Measurements from ENCODE around the gene TSPAN9.
A peak's percentile ranks its signal among the peaks of the same experiment; 100 is the strongest.

The TSPAN9 gene

DNA sequence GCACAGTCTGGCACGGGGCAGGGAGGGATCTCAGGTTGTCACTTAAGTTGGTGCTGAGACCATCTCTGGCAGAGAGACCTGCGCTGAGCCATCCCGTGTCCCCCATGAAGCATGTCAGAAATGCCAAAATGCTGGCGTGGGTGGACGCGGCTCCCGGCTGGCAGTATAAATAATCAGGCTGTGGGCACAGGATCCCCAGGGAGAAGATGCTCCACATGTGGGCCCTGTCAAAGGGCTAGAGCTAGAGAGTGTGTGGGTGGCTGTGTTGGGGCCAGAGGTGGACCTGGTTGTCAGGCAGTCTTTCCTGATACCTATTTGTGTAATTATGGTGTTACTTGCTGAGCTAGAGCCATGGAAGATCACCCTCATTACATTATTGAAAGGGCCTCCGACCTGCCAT, 189.5 kb downstream of the TSPAN9 start:
- no peaks in the 10 kb centered on the region for H3K9me3 Mint-ChIP-seq
- no peak overlapping the region for H3K27ac Mint-ChIP-seq
- H3K4me1 Mint-ChIP-seq, result no peaks in the 10 kb centered on the region
- H3K4me3 Mint-ChIP-seq, result no peak overlapping the region
- no peaks in the 10 kb centered on the region for H3K36me3 Mint-ChIP-seq
- peaks cover 12% of the 10 kb centered on the region for H3K27me3 Mint-ChIP-seq
- CTCF ChIA-PET, result interaction anchor here (1.3 kb wide), 1 partner anchor 34 kb away, joined by 3 read pairs; no protein-coding TSS in a partner anchor
- no peak for DNase-seq

DNA sequence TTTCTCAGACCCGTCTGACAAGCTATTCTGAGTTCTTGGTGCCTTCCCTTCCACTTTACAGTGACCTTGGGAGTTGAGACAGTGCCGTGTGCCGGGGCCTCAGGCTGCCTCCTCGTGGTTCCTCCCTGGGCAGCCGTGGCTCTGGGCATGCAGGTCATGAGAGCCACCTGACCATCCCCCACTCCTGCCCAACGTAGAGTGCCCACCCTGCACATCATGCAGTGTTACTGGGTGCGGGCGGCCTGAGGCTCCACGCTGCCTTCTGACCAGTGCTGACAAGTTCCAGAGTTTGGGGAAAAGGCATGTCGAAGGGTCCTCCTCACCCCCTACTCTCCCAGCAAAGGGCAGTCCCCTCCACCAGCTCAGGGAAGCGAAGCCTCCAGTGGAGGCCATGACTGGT, 190.5 kb downstream of the TSPAN9 start:
- Mint-ChIP-seq H3K27ac (no peak overlapping the region), H3K4me1 (no peaks in the 10 kb centered on the region), H3K27me3 (peaks cover 14% of the 10 kb centered on the region), H3K4me3 (no peak overlapping the region), H3K36me3 (no peaks in the 10 kb centered on the region), H3K9me3 (no peaks in the 10 kb centered on the region)
- DNase-seq, result no peak
- CTCF ChIA-PET, result interaction anchor here (1.3 kb wide), 1 partner anchor 33 kb away, joined by 3 read pairs; no protein-coding TSS in a partner anchor

DNA sequence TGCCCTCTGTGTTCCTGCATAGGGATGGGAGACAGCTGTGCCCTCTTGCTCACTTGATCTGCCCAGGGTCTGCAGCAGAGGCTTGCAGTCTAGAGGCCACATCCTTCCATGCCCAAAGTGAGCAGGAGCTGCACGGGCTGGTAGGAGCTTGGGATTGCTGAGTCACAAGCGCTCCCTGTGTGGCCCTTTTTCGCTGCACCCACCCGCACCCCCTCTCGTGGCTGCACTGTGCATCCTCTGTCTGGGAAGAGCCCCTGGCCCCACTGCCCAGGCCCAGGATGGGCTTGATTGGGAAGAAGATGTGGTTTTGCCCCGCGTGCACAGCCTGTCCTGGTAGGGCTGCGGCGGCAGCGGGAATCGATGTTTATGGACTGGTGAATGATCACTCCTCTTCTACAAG, 192.4 kb downstream of the TSPAN9 start:
- no peaks in the 10 kb centered on the region for H3K36me3 Mint-ChIP-seq
- peaks cover 17% of the 10 kb centered on the region for H3K27me3 Mint-ChIP-seq
- no peak overlapping the region for H3K27ac Mint-ChIP-seq

GRCh38 chr12:3271146-3271545, 194.0 kb downstream of the TSPAN9 start:
- no peak overlapping the region for H3K27ac Mint-ChIP-seq
- no peaks in the 10 kb centered on the region for H3K9me3 Mint-ChIP-seq
- no peak overlapping the region for H3K4me3 Mint-ChIP-seq
- CTCF ChIA-PET, result interaction anchor here (0.6 to 0.7 kb wide), 3 partner anchors 28 to 332 kb away, joined by 3 to 4 read pairs (median 3); no protein-coding TSS in a partner anchor
- no peaks in the 10 kb centered on the region for H3K36me3 Mint-ChIP-seq
- peaks cover 23% of the 10 kb centered on the region for H3K27me3 Mint-ChIP-seq
- H3K4me1 Mint-ChIP-seq, result peaks cover 2% of the 10 kb centered on the region
- DNase-seq, result no peak

More for the DNA sequence above, 192.4 kb downstream of the TSPAN9 start:
- Mint-ChIP-seq H3K4me3 (no peak overlapping the region), H3K9me3 (no peaks in the 10 kb centered on the region), H3K4me1 (no peaks in the 10 kb centered on the region)
- DNase-seq, result no peak
- CTCF ChIA-PET, result no interaction called here

GRCh38 chr12:3271639-3272038, 194.5 kb downstream of the TSPAN9 start:
- H3K36me3 Mint-ChIP-seq, result no peaks in the 10 kb centered on the region
- no peak overlapping the region for H3K27ac Mint-ChIP-seq
- DNase-seq, result no peak
- peaks cover 19% of the 10 kb centered on the region for H3K27me3 Mint-ChIP-seq
- peaks cover 2% of the 10 kb centered on the region for H3K4me1 Mint-ChIP-seq
- CTCF ChIA-PET, result no interaction called here
- H3K4me3 Mint-ChIP-seq, result no peak overlapping the region
- no peaks in the 10 kb centered on the region for H3K9me3 Mint-ChIP-seq

DNA sequence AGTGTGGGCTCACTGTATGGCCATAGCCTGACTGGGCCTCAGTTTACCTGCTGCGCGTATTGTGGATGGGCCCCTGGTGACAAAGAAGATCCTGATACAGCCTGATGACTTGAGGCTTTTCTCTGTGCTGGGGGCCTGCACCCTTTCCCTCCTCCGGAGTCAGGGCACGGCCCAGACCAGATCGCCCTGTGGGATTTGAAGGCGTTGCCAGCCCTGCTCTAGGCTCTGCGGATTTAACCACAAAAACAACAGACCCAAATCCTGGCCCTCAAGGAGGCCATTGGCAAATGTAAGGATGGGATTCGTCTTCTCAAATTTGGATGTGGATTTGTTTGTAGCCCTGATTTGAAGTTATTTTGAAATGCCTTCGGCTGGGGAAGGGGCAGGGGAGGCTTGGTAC, 195.8 kb downstream of the TSPAN9 start:
- no peaks in the 10 kb centered on the region for H3K9me3 Mint-ChIP-seq

GRCh38 chr12:3273409-3273853, 196.3 kb downstream of the TSPAN9 start:
- no peak overlapping the region for H3K27ac Mint-ChIP-seq
- no peaks in the 10 kb centered on the region for H3K9me3 Mint-ChIP-seq
- H3K4me1 Mint-ChIP-seq, result peaks cover 2% of the 10 kb centered on the region
- CTCF ChIA-PET, result interaction anchor here (4.8 to 5.2 kb wide), 2 partner anchors 137 to 199 kb away, joined by 40 to 58 read pairs; no protein-coding TSS in a partner anchor
- H3K36me3 Mint-ChIP-seq, result no peaks in the 10 kb centered on the region
- H3K27me3 Mint-ChIP-seq, result peaks cover 22% of the 10 kb centered on the region
- H3K4me3 Mint-ChIP-seq, result no peak overlapping the region
- DNase-seq, result no peak

More for the DNA sequence above, 195.8 kb downstream of the TSPAN9 start:
- H3K27ac Mint-ChIP-seq, result no peak overlapping the region
- no peak for DNase-seq
- H3K36me3 Mint-ChIP-seq, result no peaks in the 10 kb centered on the region
- no peak overlapping the region for H3K4me3 Mint-ChIP-seq
- H3K27me3 Mint-ChIP-seq, result peaks cover 22% of the 10 kb centered on the region
- CTCF ChIA-PET, result interaction anchor here (4.8 kb wide), 1 partner anchor 137 kb away, joined by 58 read pairs; no protein-coding TSS in a partner anchor
- H3K4me1 Mint-ChIP-seq, result peaks cover 2% of the 10 kb centered on the region

DNA sequence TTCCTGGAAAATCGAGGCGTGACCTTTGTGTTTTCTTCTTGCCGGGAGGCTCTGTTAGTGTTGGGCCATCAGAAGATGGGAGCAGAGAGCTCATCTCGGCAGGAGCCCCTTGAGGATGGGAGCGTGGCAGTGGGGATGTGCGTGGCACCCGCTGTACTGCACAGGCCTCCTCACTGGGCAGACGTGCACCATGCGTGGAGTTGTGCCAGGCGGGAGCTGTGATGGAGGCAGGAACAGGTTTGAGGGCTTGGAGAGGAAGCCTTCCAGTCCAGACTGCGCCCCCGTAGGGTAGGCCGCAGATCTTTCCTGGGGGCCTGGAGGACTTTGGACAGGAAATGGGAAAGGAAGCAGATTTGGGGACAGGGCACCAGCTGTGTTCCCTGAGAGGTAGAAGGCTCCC, 197.5 kb downstream of the TSPAN9 start:
- H3K27me3 Mint-ChIP-seq, result peaks cover 22% of the 10 kb centered on the region
- H3K9me3 Mint-ChIP-seq, result no peaks in the 10 kb centered on the region
- no peak for DNase-seq
- CTCF ChIA-PET, result interaction anchor here (0.8 to 5.2 kb wide), 14 partner anchors 18 to 206 kb away, joined by 3 to 58 read pairs (median 4); no protein-coding TSS in a partner anchor
- no peaks in the 10 kb centered on the region for H3K36me3 Mint-ChIP-seq
- peaks cover 2% of the 10 kb centered on the region for H3K4me1 Mint-ChIP-seq
- H3K4me3 Mint-ChIP-seq, result no peak overlapping the region
- H3K27ac Mint-ChIP-seq, result no peak overlapping the region

- H3K4me3 Mint-ChIP-seq, result no peak overlapping the region
- H3K4me1 Mint-ChIP-seq, result peaks cover 2% of the 10 kb centered on the region
- CTCF ChIA-PET, result interaction anchor here (0.8 to 5.2 kb wide), 26 partner anchors 9 to 210 kb away, joined by 3 to 58 read pairs (median 3); no protein-coding TSS in a partner anchor
- peak; percentile 78 for DNase-seq
- H3K27ac Mint-ChIP-seq, result no peak overlapping the region
- no peaks in the 10 kb centered on the region for H3K9me3 Mint-ChIP-seq
- peaks cover 22% of the 10 kb centered on the region for H3K27me3 Mint-ChIP-seq
- H3K36me3 Mint-ChIP-seq, result no peaks in the 10 kb centered on the region
These were observed 198.2 kb downstream of the TSPAN9 start for GRCh38 chr12:3275171-3276041.

DNA sequence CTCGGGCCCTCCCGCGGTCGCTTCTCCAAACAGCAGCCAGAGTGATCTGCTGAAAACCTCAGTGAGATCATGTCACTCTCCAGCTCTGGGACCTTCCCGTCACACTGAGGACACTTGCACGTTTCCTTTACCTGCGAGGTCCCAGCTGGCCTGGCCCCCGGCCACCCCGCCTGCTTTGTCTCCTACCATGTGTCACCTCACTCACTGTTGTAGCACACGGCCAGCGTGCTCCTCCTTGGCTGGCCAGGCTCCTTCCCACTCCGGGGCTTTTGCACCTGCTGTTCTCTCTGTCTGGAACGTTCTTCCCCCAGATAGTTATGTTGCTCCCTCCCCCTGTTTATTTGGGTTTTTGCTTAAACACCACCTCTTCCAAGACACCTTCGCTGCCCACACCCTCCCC, 199.0 kb downstream of the TSPAN9 start:
- CTCF ChIA-PET, result interaction anchor here (1.0 to 5.2 kb wide), 11 partner anchors 11 to 205 kb away, joined by 3 to 58 read pairs (median 4); no protein-coding TSS in a partner anchor
- H3K4me1 Mint-ChIP-seq, result peaks cover 2% of the 10 kb centered on the region
- no peak overlapping the region for H3K27ac Mint-ChIP-seq
- no peak overlapping the region for H3K4me3 Mint-ChIP-seq
- H3K27me3 Mint-ChIP-seq, result peaks cover 22% of the 10 kb centered on the region
- DNase-seq, result no peak
- H3K36me3 Mint-ChIP-seq, result no peaks in the 10 kb centered on the region
- H3K9me3 Mint-ChIP-seq, result no peaks in the 10 kb centered on the region

- H3K4me1 Mint-ChIP-seq, result peaks cover 2% of the 10 kb centered on the region
- DNase-seq, result no peak
- no peaks in the 10 kb centered on the region for H3K36me3 Mint-ChIP-seq
- no peak overlapping the region for H3K27ac Mint-ChIP-seq
- H3K9me3 Mint-ChIP-seq, result no peaks in the 10 kb centered on the region
- H3K4me3 Mint-ChIP-seq, result no peak overlapping the region
- peaks cover 18% of the 10 kb centered on the region for H3K27me3 Mint-ChIP-seq
- CTCF ChIA-PET, result interaction anchor here (0.8 to 5.2 kb wide), 5 partner anchors 12 to 203 kb away, joined by 3 to 58 read pairs (median 22); no protein-coding TSS in a partner anchor
These were observed 200.2 kb downstream of the TSPAN9 start for GRCh38 chr12:3277306-3277943.

DNA sequence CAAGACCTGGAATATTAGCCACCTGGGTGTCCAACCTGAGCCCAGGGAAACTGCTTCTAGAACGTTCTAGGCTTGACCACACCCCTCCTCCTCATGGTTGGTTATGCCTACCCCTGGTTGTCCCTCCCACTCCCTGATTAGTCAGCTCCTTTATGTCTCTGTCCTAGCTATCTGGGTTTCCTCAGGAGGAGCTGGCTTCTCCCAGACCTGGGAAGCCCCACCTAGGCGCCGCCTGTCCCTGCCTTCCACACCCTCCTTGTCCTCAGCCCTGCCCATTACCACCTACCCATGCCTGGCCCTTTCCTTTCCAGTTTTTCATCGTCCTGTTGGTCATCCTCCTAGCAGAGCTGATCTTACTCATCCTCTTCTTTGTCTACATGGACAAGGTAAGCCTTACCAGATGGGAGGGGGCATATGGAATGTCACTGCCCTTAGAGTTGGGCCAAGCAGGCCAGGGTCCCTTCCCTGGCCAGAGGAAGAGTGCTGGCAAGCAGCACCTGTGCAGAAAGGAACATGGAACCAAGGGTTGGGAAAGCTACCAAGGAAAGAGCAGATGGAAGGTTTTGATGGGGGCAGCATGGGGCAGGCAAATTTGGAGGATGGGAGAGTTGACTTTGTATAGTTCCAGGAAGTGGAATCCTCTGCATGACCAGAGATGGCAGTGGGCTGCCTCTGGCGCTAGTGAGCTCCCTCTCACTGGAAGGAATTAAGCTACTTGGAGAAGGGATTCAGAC, 201.7 kb downstream of the TSPAN9 start:
- Mint-ChIP-seq H3K27me3 (peaks cover 13% of the 10 kb centered on the region), H3K36me3 (no peaks in the 10 kb centered on the region), H3K4me1 (peaks cover 2% of the 10 kb centered on the region), H3K27ac (no peak overlapping the region), H3K4me3 (no peak overlapping the region), H3K9me3 (no peaks in the 10 kb centered on the region)
- no peak for DNase-seq
- CTCF ChIA-PET, result interaction anchor here (1.9 kb wide), 1 partner anchor 22 kb away, joined by 7 read pairs; no protein-coding TSS in a partner anchor

DNA sequence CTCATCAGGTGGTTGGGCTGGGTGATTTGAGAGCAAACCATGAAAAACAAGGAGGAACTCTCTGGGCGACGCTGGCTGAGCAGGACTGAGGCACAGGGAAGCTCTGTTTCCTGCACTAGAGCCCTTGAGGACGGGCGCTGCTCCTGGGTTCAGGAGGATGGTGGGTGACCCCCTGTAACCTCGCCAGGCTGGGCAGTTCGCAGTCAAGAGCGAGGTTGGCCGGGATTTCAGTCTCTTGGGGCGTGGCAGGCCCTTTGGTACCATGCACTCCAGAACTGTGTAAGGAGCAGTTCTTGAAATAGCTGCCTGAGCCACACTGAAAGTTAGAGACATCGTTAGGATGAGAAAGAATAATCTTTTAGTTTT, 202.2 kb downstream of the TSPAN9 start:
- Mint-ChIP-seq H3K27me3 (peaks cover 12% of the 10 kb centered on the region), H3K9me3 (no peaks in the 10 kb centered on the region), H3K36me3 (no peaks in the 10 kb centered on the region), H3K27ac (no peak overlapping the region), H3K4me3 (no peak overlapping the region), H3K4me1 (peaks cover 2% of the 10 kb centered on the region)
- CTCF ChIA-PET, result interaction anchor here (1.9 kb wide), 1 partner anchor 21 kb away, joined by 7 read pairs; no protein-coding TSS in a partner anchor
- no peak for DNase-seq
